ENCODE measurements around the gene C15orf62. TPM values are rescaled to one million over a fixed set of nuclear protein-coding genes. Genes with fewer than 3 reads are reported as not detected.

Gene C15orf62
- total RNA-seq, 1 donor from 2014 or later: 0.63 TPM

GRCh38 chr15:40764629-40765103 lies 5.1 kb upstream of the C15orf62 start:
- no peak for DNase-seq (ENCODE audit: low read depth)
- TF ChIP-seq CTCF (conservative IDR thresholded peaks at IDR 0.05; ENCODE audit: low read depth, low read length): no peak
- H3K4me3 ChIP-seq (ENCODE audit: low read depth, low read length): peak overlapping the region; percentile 64

- TF ChIP-seq CTCF (conservative IDR thresholded peaks at IDR 0.05; ENCODE audit: low read depth, low read length): no peak
- no peak overlapping the region for H3K4me3 ChIP-seq (ENCODE audit: low read depth, low read length)
- no peak for DNase-seq (ENCODE audit: low read depth)
These were observed 3.5 kb upstream of the C15orf62 start for GRCh38 chr15:40766194-40766815.

GRCh38 chr15:40766906-40767837 lies 2.6 kb upstream of the C15orf62 start:
- no peak for TF ChIP-seq CTCF (conservative IDR thresholded peaks at IDR 0.05; ENCODE audit: low read depth, low read length)
- no peak for DNase-seq (ENCODE audit: low read depth)
- no peak overlapping the region for H3K4me3 ChIP-seq (ENCODE audit: low read depth, low read length)

GRCh38 chr15:40767838-40768500 lies 1.8 kb upstream of the C15orf62 start:
- TF ChIP-seq CTCF (conservative IDR thresholded peaks at IDR 0.05; ENCODE audit: low read depth, low read length): no peak
- DNase-seq (ENCODE audit: low read depth): no peak
- H3K4me3 ChIP-seq (ENCODE audit: low read depth, low read length): no peak overlapping the region

GRCh38 chr15:40768521-40769273 lies 1.1 kb upstream of the C15orf62 start:
- H3K4me3 ChIP-seq (ENCODE audit: low read depth, low read length): no peak overlapping the region
- no peak for TF ChIP-seq CTCF (conservative IDR thresholded peaks at IDR 0.05; ENCODE audit: low read depth, low read length)
- DNase-seq (ENCODE audit: low read depth): no peak

GRCh38 chr15:40770147-40770721 lies 454 bp downstream of the C15orf62 start:
- DNase-seq (ENCODE audit: low read depth): no peak
- peak overlapping the region; percentile 1 for H3K4me3 ChIP-seq (ENCODE audit: low read depth, low read length)
- TF ChIP-seq CTCF (conservative IDR thresholded peaks at IDR 0.05; ENCODE audit: low read depth, low read length): no peak
